GM19395 (cell line): Measurements from ENCODE around the gene CLNK.
"Not testable (repeated sequence)": the region's sequence is repeated elsewhere in the genome, so short reads cannot be mapped to it uniquely, and the experiment has no call there.

Experiments used
- ATAC-seq: cut with Tn5 transposase; IDR thresholded peaks from one replicate; pipeline ENCODE4 v1.9.1; 2021; ENCODE audit warnings: mild to moderate bottlenecking, moderate library complexity; ENCODE audit not compliant: unreplicated experiment

Gene CLNK

DNA sequence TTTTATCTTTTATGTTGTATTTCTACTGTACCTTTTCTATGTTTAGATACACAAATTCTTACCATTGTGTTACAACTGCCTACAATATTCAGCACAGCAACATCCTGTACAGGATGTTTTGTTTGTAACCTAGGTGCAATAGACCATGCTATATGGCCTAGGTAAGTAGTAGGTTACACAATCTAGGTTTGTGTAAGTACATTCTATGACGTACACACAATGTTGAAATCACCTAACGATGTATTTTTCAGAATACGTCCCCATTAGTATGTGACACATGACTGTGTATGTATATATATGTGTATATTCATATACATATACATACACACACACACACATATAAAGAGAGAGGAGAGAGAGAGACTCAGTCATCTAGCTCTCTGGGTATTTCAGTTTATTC is 103.5 kb downstream of the CLNK start:
- no peak for ATAC-seq

DNA sequence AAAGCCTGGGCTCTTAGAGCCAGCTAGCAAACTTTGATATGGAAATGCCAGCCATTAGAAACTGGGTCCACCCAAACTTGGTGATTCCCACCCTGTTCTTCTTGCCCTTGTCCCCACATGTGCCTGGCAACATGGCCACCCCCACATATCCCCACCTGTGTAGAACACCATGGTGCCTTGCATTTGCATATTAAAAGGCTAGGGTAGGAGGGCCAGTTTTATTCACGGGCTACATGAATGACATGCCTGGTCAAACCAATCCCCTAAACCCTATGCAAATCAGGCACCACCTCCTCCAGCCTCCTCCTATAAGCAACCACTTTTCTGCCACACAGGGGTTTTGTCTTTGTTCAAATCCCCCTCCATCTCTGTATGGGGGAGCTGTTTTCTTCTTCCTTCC is 104.9 kb downstream of the CLNK start:
- ATAC-seq: no peak

DNA sequence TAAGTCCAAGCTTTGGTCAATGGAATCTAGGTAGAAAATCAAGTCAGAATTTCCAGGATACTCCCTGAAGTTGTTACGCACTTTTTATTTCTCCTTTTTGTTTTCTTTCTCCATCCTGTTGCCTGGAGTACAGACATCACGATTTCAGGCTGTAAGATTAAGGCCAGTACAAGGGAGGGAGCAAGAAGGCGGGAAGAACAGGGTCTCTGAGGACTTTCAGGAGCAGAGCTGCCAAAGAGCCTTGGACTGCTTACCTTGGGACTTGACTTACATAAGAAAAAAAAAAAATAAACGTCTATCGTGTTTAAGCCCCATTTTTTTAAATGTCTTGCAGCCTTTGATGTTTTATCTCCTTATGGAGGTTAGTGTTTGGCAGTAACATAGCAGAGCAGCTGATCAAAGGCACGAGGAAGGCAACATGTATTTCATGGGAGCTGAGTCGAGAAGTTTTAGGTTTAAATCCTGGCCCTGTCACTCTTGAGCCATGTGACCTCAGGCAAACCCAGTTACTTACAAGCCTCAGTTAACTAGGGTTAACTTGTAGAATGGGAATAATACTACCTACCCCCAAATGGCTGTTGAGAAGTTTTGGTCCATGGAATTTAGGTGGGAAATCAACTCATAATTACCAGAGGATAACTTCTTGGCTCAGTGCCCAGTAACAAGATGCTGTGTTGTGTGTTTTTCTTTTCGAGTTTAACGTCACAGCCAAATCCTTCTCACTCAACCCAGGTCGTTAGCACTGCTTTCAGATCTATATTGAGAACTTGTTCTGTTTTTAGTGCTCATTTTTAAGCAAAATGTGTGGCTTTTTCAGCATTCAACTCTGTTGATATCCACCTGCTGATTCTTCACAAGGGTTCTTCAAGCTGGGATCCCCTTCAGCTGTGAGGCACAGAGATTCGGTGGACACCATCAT is 106.8 kb downstream of the CLNK start:
- peak; percentile 68 for ATAC-seq

DNA sequence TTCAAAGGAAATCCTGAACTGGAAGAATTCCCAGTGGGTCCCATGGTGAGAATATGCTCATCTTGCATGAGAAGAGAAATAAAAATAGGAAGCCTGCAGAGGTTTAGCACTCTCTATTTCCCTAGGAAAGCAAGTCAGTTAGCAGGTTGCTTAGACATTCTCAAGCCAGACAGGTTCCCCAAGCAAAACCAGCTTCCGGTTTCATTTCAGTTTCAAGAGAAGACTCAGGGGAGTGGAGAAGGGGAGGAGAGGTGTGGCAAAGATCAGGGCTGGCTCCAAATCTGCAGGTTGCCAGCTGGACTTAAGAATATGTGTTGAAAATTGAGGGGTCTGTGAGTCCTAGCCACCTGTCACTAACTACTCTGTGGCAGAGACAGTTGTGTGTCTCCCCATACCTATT is 107.5 kb downstream of the CLNK start:
- ATAC-seq: peak; percentile 91

DNA sequence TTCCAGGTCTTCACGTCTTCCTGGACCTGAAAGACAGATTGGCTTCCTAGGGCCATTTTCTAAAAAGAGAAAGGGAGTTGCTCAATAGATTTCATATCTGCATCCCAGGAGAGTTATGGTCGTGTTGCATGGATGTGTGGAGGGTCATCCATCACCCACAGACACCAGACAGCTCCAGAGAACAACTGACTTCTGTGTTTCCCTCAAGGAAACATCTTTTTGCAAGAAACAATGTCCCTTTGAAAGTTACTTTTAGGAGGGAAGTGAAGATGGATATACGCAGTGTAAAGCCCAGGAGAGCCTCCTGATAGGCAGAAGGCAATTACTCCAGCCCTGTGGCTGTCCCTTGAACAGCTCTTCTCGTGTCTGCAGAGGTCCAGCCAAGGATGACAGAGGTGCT is 108.3 kb downstream of the CLNK start:
- no peak for ATAC-seq

DNA sequence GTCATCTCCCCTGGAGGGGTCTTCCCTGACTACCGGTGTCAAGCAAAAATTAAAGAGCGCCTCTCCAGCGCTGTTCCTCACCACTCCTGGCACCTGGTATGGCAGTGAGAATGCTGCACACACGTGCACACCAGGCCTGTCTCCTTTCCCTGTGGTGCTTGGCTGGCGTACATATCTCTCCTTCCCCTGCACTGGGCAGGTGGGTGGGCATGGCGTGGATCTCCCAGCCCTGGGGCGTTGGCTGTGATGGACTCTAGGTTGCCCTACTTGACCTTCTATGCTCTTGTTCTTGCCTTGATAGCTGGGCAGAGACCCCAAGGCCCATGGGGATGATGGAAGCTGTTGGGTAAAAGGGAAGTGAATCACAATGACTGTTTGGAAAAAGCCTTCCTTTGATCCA is 109.2 kb downstream of the CLNK start:
- ATAC-seq: no peak

DNA sequence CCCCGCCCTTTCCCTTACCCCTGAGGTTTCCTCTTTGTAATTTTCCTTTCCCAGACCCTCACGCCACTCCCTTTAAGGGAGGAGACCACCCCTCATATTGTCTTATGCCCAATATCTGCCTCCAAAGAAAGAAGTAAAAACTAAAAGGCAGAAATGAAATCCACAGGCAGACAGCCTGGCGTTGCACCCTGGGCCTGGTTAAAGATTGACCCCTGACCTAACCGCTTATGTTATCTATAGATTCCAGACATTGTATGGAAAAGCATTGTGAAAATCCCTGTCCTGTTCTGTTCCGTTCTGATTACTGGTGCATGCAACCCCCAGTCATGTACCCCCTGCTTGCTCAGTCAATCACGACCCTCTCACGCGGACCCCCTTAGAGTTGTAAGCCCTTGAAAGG is 110.0 kb downstream of the CLNK start:
- not testable (repeated sequence) for ATAC-seq

DNA sequence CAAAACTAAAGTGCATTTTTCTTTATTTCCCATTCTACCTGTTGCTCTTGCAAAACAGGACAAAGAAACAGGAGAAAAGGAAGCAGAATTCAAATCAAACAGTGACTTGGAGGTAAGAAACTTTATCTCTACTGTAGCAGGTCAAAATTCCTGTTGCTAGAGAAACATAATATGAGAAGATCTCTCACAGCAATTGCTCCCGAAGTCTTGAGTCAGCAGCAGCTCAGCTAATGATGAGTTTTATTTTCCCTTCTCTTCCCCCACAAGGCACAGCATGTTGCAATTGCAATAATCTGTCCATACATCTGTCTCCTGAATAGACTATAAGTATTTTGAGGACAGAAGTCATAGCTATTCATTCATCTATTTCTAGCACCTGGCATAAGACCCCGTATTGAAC is 112.7 kb downstream of the CLNK start:
- ATAC-seq: no peak

DNA sequence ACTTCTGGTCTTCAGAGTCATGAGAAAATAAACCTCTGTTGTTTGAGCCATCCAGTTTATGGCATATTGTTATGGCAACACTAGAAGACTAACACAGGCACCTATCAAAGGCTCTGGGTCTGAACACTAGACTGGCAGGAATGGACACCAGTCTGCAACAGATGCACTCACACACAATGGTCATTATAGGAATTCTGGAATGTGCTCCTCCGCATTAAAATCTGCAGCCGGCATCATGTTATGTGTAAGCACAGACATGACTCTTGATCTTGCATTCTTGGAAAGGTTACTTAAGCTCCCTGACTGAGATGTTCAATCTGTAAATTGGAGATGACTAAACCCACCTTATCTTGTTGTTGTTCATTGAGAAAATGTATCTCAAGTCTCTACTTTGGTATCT is 115.1 kb downstream of the CLNK start:
- no peak for ATAC-seq

DNA sequence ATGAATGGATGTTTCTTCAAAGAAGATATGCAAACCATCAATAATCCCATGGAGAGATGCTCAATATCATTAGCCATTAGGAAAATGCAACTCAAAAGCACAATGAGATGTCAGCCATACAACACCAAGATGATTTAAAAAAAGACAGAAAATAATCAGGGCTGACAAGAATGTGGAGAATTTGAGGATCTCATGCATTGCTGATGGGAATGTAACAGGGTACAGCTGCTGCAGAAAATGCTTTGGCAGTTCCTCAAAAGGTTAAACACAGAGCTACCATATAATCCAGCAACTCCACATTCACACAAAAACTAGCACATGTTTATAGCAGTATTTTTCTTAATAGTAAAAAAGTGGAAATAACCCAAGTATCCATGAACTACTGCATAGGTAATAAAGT is 116.8 kb downstream of the CLNK start:
- ATAC-seq: no peak

DNA sequence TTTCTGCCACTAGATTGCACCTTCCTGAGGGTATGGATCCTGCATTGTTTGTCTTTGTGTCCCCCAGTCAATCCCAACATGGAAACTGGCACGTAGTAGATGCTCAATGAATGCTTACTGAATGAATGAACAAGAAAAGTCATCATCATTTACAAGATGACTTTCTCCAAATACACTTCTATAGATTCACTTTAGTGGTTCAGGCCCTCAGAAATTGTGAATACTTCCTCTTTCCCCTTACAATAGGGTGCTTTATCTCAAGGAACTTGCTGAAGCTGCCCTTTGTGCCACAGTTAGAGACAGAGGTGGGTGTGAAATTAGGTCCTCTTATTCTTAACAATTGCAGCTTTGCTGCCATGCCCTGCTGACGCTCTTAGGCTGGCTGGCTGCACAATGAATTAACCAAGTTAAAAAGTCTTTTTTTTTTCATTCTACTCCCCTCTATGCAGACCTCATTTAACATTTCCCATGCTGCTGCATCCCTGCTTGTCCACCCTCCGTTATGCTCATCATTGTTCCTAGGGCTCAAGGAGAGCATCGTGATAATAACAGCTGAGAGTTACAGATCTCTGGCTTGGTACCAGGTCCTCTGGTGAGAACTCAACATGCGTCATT is 119.3 kb downstream of the CLNK start:
- ATAC-seq: no peak

DNA sequence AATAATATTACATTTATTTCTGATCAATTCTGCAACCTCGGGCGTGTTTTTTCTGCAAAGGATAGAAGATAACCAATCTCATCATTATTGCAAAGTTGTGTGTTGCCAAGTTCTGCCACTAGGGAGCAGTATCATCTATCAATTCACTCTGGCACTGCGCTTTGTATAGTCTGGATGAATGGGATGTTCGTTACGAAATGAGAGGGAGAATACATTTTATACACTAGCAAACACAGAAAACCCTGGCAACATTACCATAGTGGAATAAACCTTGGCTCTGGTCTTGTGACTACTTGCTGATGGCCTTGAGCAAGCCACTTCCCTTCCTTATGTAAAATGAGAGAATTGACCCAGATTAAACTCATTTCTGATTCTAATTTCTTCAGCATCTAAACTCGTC is 129.9 kb downstream of the CLNK start:
- peak; percentile 84 for ATAC-seq

DNA sequence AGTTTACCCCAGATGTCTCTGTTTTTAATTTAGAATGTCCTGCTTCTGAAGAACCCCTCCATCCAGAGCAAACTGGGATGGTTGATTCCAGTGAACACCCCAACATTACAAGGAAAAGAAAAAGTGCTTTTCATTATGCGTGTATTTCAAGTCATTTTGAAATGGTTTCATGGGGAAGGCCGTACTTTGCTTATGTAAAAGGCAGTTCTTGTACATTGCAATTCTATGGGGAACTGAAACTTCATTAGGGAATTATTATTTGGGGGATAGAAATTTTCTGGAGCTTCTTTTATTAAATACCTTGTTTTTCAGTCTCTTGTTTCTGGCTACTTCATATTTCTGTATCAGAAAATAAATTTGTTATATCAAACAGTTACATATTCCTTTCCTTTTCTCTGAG is 130.4 kb downstream of the CLNK start:
- ATAC-seq: no peak

DNA sequence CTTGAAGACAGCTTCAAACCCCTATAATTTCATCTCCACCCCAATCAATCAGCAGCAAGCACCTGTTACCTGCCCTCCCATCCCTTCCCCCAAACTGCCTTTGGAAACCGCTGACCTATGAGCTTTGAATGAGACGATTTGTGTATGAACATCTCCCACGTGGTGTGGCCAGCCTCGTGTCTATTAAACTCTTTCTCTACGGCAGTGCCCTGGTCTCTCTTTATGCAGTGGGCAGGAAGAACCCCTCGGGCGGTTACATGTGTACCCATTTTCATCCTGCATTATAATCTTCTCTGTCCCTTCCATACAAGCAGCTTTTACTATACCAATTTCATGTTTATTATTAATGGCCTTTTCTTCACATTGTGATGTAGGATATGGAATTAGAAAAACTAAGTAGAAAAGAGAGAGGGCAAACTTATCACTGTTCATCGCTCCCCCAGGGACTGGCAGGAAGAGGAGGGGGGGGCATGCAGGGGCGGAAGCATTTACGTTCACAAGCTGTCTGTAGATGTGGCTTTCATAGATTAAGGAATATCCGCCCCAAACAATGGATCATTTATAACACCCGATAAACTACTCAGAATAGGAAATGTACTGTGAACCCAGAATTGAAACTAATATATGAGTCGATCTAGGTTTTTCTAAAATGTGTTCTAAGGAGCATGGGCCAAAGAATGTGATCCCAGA is 131.8 kb downstream of the CLNK start:
- ATAC-seq: no peak

DNA sequence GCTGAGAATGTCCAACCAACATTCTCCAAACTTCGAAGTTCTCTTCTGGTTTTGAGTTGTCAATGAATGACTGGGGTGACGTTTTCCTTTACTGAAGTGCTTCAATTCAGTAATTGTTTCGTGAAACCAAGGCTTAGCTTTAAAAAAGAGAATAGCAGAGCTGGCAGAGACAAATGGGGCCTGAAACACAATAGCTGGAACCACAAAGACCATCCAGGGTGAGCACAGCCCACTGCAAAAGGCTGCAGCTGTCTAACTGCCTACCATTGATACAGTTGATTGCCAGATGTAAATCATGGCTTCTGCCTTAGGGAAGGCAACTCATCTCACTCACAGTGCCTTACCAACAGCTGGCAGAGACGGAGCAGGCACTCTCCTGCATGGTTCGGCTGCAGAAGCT is 148.7 kb downstream of the CLNK start:
- ATAC-seq: no peak

DNA sequence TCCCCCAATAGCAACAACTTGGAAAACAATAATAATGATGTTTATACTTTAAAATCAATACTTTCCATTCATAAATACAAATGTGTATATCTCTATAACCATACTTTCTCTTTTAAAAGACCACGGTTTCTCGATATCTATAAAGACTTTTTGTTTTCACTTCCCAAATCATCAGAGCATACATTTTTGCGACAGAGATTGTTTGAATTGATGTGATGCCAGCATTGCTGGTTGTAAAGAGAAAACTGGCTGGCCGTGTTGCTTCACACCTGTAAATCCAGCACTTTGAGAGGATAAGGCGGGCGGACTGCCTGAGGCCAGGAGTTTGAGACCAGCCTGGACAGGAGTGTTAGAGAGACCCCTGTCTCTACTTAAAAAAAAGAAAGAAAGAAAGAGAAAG is 149.7 kb downstream of the CLNK start:
- ATAC-seq: peak; percentile 68

DNA sequence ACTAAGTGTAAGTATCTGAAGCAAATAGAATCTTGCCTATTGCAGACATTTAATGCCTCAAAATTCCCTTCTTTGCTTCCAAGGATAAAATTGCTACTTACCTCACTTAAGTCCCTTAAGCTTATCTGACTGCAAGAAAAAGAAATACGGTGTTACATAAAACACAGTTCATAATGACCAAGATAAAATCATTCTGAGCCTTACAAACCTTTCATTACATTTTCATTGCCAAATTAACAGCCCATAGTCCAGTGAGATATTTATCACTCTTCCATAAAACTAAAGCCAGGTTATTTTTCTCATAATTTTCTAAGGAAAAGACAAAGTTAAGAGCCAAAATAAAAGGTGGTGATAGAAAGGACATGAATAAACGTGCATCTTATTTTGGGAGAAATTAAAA is 152.4 kb downstream of the CLNK start:
- ATAC-seq: no peak

DNA sequence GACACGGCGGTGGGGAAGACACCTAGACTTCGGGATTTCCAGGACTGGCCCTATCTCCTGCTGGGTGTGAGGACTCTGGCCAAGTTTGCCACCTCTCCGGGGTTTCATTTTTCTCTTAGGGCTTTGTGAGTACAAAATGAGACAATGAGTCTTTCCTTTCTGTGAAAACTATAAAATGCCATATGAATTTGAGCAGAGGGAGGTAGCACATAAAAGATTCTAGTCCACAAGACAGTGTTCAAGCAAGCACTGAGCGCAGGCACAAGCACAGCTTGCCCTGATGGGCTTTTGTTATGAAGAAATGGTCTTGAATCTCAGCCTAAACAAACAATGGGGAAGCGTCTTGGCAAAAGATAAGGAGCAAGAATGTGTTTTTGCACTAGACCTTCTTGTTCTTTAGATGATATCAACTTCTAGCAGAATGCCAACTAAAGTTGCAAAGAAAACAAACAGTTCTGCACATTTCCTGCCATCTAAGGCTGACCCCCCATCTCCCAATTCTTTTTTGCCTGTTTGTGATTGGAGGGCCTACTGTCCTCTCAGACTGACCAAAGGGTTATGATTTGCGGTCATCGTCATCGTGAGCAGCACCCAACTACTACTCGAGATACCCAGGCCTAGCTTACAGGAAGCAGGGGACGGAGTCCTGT is 154.3 kb downstream of the CLNK start:
- ATAC-seq: no peak

DNA sequence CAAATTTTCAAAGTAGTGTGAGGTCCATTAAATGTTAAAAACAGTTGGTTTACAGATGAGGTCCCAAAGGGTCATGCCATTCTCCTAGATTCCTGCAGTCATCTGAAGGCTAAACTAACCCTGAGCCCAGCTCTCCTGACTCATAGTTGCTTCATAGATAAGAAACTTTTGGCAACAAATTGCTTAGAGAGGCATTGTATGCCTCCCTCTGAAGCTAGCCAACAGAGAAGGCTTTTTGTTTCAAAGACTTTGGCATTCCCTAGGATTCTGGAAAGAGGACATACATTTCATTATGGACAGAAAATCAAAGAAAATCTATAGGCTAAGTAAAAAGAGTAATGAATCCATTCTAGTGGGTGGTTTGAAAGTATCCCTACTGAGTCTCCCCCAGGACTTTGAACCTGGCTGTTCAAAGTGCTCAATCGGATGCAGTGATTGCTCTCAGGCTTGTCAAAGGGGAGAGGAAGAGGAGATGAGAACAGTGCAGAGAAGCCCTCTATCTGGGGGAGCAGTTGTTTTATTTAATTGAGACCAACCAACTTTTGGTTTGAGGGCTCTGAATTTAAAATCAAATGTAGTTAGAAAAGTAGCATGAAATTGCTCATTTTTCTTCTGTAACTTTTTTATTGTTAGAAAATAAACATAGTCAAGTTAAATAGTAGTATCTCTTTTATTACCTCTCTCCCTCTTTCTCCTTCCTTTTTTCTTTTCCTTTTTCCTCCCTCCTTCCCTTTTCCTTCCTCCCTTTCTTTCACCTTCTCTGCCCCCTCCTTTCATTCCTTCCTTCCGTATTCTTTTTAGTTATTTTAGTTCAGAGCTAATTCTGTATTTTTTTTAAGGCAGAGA is 155.1 kb downstream of the CLNK start:
- no peak for ATAC-seq

DNA sequence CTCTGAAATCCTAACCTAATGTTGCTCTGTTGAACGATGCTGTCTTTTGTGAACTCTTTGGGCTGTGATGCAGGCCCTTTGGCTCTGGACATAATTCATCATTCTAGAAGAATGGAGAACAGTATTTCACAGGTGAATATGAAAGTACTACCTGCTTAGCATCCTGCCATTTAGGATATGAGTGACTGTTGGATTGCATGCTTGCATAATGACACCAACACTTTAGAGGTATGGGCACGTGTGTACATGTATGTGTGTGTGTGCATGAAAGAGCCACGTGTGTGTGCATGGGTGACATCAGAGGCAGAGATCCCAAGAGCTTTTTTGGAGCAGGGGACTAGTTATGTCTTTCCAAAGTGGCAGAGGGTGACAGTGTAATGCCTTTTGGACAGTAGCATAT is 157.1 kb downstream of the CLNK start:
- no peak for ATAC-seq
